AG09309 (cell line): ENCODE results near the gene ARRDC2.
A peak's percentile ranks its signal among the peaks of the same experiment; 100 is the strongest.
"Not testable (repeated sequence)": the region's sequence is repeated elsewhere in the genome, so short reads cannot be mapped to it uniquely, and the experiment has no call there.

Experiments
- DNase-seq: peaks from one replicate; pipeline ENCODE4 v3.0.0-alpha.2; 2010; ENCODE audit warnings: low read depth
- H3K4me3 ChIP-seq: 2 replicates; pipeline ENCODE4 v1.5.1; 2011; ENCODE audit warnings: mild to moderate bottlenecking, low read depth, low read length, moderate library complexity; ENCODE audit not compliant: control insufficient read depth
- CTCF ChIP-seq: IDR thresholded peaks from 2 replicates; pipeline ENCODE4 v1.5.1; 2011; ENCODE audit warnings: mild to moderate bottlenecking, low read depth, low read length, inconsistent platforms; ENCODE audit not compliant: insufficient read depth, control insufficient read depth; ENCODE audit errors: missing control alignments

ARRDC2 gene

GRCh38 chr19:17999684-18000479 lies 8.1 kb upstream of the ARRDC2 start:
- H3K4me3 ChIP-seq, result no peak overlapping the region

GRCh38 chr19:18000480-18000914 lies 7.5 kb upstream of the ARRDC2 start:
- TF ChIP-seq CTCF, result no peak
- DNase-seq, result no peak
- H3K4me3 ChIP-seq, result peak overlapping the region; percentile 81

More at GRCh38 chr19:17999684-18000479, 8.1 kb upstream of the ARRDC2 start:
- no peak for DNase-seq
- no peak for TF ChIP-seq CTCF

GRCh38 chr19:18000915-18001776 lies 6.8 kb upstream of the ARRDC2 start:
- peak; percentile 38 for DNase-seq
- H3K4me3 ChIP-seq, result peak overlapping the region; percentile 81
- no peak for TF ChIP-seq CTCF

GRCh38 chr19:18001777-18002345 lies 6.1 kb upstream of the ARRDC2 start:
- peak overlapping the region; percentile 81 for H3K4me3 ChIP-seq
- TF ChIP-seq CTCF, result no peak
- no peak for DNase-seq

GRCh38 chr19:18002347-18002850 lies 5.6 kb upstream of the ARRDC2 start:
- no peak for TF ChIP-seq CTCF
- H3K4me3 ChIP-seq, result peak overlapping the region; percentile 81
- no peak for DNase-seq

- not testable (repeated sequence) for H3K4me3 ChIP-seq, DNase-seq
These were observed 2.2 kb upstream of the ARRDC2 start for GRCh38 chr19:18005750-18006149.
